DND-41 (cell line): ENCODE data around the gene NCCRP1.

Source experiments
- CTCF ChIP-seq: IDR thresholded peaks from 2 replicates; pipeline ENCODE4 v1.5.1; 2012; ENCODE audit warnings: borderline replicate concordance, low read length, moderate library complexity, mild to moderate bottlenecking; ENCODE audit not compliant: poor library complexity, severe bottlenecking; ENCODE audit errors: extremely low read depth
- EZH2 ChIP-seq: IDR thresholded peaks from 3 replicates; pipeline ENCODE4 v1.6.1; 2012; ENCODE audit warnings: borderline replicate concordance, low read depth, mild to moderate bottlenecking, moderate library complexity, low read length, inconsistent platforms; ENCODE audit not compliant: severe bottlenecking

- TF ChIP-seq CTCF, result no peak
- no peak for TF ChIP-seq EZH2
These were observed 41.0 kb upstream of the NCCRP1 start for GRCh38 chr19:39155741-39156140.
